ENCODE measurements around the gene B4GALNT3.

The B4GALNT3 gene

DNA sequence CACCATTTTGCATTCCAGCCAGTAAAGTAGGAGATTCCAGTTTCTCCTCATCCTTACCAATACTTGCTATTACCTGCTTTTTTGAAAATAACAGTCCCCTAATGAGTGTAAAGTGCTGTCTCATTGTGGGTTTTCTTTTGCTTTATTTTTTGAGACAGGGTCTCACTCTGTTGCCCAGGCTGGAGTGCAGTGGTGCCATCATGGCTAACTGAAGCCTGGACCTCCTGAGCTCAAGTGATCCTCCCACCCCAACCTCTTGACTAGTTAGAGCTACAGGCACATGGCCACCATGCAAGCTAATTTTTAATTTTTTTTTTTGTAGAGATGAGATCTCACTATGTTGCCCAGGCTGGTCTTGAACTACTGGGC lies 142.9 kb downstream of the B4GALNT3 start:
- DNase-seq: no peak

DNA sequence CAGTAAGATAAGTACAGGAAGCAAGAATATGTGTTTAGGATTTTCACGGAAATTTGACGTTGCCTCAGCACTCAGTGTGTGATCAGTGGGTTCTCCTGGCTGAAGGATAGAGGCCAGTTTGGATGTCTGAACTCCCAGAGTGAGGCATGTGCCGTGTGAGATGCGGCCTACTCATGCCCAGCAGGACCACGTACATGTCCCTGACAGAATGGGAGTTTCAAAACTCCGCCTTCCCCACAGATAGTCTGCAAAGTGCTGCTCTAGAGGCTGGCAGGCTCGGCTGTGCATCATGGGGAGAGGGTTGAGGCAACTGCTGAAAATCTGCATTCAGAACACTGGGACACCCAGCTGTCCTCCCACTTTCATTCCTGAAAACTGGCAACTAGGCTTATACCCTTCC lies 145.2 kb downstream of the B4GALNT3 start:
- no peak for DNase-seq

DNA sequence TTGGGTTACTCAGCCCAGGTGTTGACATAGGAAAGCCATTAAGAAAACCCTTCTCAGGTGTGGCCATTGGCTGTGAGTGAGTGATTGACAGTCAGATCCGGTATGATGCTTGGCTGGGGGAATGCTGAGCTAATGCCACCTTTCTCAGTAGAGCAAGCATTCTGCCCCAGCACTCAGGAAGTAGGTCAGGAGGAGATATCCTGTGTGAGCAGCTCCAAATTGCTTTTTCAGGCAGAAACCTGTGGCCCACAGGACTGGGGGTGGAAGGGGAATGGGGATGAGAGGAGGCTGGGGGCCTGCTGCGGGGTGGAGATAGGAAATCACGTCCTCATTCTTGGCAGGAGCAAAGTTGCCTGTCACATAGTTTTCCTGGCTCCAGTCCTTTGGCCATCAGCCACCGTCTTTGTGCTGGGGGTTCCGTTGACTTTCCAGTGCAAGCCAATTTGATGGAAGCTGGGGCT lies 147.8 kb downstream of the B4GALNT3 start:
- no peak for DNase-seq

DNA sequence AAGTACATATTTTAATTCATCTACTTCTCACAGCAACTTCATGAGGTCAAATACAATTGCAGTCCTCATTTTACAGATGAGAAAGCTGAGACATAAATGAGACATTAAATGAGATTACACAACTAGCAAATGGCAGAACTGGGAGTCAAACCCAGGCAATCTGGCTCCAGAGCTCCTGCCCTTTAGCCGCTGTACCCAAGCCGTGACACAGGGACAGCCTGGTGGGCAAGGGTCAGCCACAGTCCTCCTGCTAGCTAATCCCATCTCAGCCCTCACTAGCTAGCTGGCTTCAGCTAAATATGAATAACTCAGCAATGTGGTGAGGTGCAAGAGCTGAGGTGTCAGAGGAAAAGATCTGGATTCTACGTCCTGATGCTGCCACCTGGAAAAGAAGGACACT lies 148.7 kb downstream of the B4GALNT3 start:
- no peak for DNase-seq

DNA sequence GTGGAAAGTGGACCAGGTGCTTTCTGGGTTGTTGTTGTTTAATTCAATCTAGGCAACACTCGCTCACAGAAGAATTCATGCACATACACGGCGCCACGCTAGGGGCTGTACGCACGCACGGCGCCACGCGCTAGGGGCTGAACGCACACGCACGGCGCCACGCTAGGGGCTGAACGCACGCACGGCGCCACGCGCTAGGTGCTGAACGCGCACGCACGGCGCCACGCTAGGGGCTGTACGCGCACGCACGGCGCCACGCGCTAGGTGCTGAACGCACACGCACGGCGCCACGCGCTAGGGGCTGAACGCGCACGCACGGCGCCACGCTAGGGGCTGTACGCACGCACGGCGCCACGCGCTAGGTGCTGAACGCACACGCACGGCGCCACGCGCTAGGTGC lies 149.2 kb downstream of the B4GALNT3 start:
- no peak for DNase-seq

DNA sequence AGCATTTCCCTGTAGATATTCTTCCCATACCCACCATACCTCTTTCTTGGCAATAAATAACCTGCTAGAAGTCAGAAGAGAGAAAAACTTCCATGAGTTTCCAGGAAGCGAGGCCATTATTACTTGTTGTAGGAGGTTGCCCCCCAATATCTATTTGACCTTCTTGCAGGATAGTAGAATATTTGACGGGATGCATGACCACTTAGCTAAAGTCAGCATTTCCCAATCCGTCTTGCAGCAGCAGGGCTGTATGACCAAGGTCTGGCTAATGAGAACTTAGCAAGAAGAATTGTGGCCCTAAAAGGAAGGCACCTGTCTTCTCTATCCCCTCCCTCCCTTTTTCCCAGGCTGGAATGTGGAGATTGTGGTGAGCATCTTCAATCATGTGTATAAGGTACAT lies 152.0 kb downstream of the B4GALNT3 start:
- DNase-seq: no peak

DNA sequence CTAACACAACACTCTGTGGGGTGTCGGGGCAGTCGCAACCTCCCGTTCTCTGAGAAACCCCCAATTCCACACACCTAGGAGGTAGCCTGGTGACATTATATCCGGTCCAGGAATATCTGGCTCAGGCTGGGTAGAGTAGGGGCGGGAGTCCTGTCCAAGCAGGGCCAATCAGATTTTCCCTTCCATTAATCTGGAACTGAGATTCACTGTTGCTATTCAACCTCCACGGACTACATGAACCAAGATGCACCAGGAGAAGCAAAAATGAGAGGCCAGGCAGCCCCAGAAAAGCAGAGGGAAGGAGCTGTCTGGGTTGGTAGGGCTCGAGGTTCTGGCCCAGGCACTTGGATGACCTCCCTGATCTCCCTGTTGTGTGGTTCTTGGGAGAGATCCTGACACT lies 152.6 kb downstream of the B4GALNT3 start:
- DNase-seq: no peak

DNA sequence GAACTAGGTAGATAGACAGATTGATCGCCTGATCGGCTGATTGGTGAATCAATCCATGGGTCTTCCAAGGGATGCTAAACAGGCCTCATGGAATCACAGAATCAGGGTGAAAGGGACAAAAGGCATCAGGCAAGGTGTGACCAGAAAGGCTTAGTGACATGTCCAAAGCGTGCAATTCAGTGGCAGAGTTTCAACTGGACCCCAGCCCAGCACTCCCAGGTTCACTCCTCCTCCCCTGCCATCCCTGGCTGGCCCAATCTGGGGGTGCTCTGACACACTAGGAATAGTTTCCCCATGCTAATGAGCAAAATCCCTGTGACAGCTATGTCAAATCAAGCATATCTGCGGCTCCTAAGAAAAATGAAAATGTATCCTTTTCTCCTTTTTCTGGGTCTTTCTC lies 153.1 kb downstream of the B4GALNT3 start:
- no peak for DNase-seq

All from activated CD8-positive, alpha-beta memory T cell treated with anti-CD3 and anti-CD28 coated beads, Interleukin-2, amount 50 U/mL, for 48 hours (primary cell).